Neural cell (in vitro differentiated cells): ENCODE data around the gene CAMSAP2. TPM values are rescaled to one million over a fixed set of nuclear protein-coding genes. Genes with fewer than 3 reads are reported as not detected.

Source experiments
- H2AFZ ChIP-seq: fragments of 200-600, 300-800 bp; sonication (generic), shearing (Covaris generic); 2 replicates; pipeline ENCODE4 v1.6.0; 2014; ENCODE audit warnings: low read depth, mild to moderate bottlenecking, antibody characterized with exemption, low read length, moderate library complexity
- H3F3A ChIP-seq: fragments of 200-600 bp; shearing (Covaris generic); 2 replicates; pipeline ENCODE4 v1.6.1; 2016; ENCODE audit warnings: mild to moderate bottlenecking, moderate library complexity, mixed read lengths, antibody characterized with exemption, low read length; ENCODE audit not compliant: insufficient read depth, poor library complexity, severe bottlenecking
- H3K27ac ChIP-seq: fragments of 200-600, 300-800 bp; sonication (generic), shearing (Covaris generic); 2 replicates; pipeline ENCODE4 v1.5.1; 2014; ENCODE audit warnings: mild to moderate bottlenecking, low read length, moderate library complexity
- H3K27me3 ChIP-seq: fragments of 300-800, 200-600 bp; sonication (generic), shearing (Covaris generic); 2 replicates; pipeline ENCODE4 v1.6.0; 2014; ENCODE audit warnings: mild to moderate bottlenecking, low read depth, low read length, moderate library complexity; ENCODE audit not compliant: insufficient read depth
- H3K36me3 ChIP-seq: fragments of 300-800, 200-600 bp; sonication (generic), shearing (Covaris generic); 2 replicates; pipeline ENCODE4 v1.5.1; 2014; ENCODE audit warnings: mild to moderate bottlenecking, antibody characterized with exemption, low read length, moderate library complexity; ENCODE audit not compliant: insufficient read depth
- H3K4me2 ChIP-seq: fragments of 300-800, 200-600 bp; sonication (generic), shearing (Covaris generic); 2 replicates; pipeline ENCODE4 v1.6.0; 2014; ENCODE audit warnings: mild to moderate bottlenecking, low read length
- H3K4me3 ChIP-seq: fragments of 300-800, 200-600 bp; sonication (generic), shearing (Covaris generic); 2 replicates; pipeline ENCODE4 v1.5.1; 2014; ENCODE audit warnings: mild to moderate bottlenecking, low read length, moderate library complexity
- H3K79me2 ChIP-seq: fragments of 200-600 bp; shearing (Covaris generic); replicated peaks from 2 replicates; pipeline ENCODE4 v1.6.0; 2014; ENCODE audit warnings: mild to moderate bottlenecking, low read length, moderate library complexity; ENCODE audit not compliant: insufficient read depth
- H3K9ac ChIP-seq: fragments of 300-800, 200-600 bp; sonication (generic), shearing (Covaris generic); 2 replicates; pipeline ENCODE4 v1.6.1; 2016; ENCODE audit warnings: mild to moderate bottlenecking, low read length, mixed read lengths
- H3K9me2 ChIP-seq: fragments of 200-600 bp; shearing (Covaris generic); 2 replicates; pipeline ENCODE4 v1.6.1; 2016; ENCODE audit warnings: mild to moderate bottlenecking, low read length, mixed read lengths; ENCODE audit not compliant: insufficient read depth
- H3K9me3 ChIP-seq: fragments of 200-600, 300-800 bp; sonication (generic), shearing (Covaris generic); 2 replicates; pipeline ENCODE4 v1.6.1; 2016; ENCODE audit warnings: mild to moderate bottlenecking, mixed run types, low read length, moderate library complexity, mixed read lengths
- H4K20me1 ChIP-seq: fragments of 200-600 bp; shearing (Covaris generic); 2 replicates; pipeline ENCODE4 v1.6.1; 2016; ENCODE audit warnings: mild to moderate bottlenecking, mixed run types; ENCODE audit not compliant: insufficient read depth
- CTCF ChIP-seq: fragments of 450-650 bp; IDR thresholded peaks from 2 replicates; pipeline ENCODE4 v1.5.1; 2014; ENCODE audit warnings: antibody characterized with exemption, mild to moderate bottlenecking, moderate library complexity; ENCODE audit not compliant: poor library complexity, severe bottlenecking
- EP300 ChIP-seq: fragments of 450-650 bp; conservative IDR thresholded peaks from 2 replicates; pipeline ENCODE4 v1.6.1; 2014; ENCODE audit warnings: antibody characterized with exemption, mild to moderate bottlenecking, moderate library complexity; ENCODE audit not compliant: poor library complexity, severe bottlenecking
- EZH2 ChIP-seq: fragments of 200-600, 300-800 bp; shearing (Covaris generic), sonication (generic); IDR thresholded peaks from 2 replicates; pipeline ENCODE4 v1.6.1; 2014; ENCODE audit warnings: antibody characterized with exemption, low read length, borderline replicate concordance, mild to moderate bottlenecking; ENCODE audit not compliant: insufficient read depth, poor library complexity, severe bottlenecking
- MXI1 ChIP-seq: fragments of 450-650 bp; conservative IDR thresholded peaks from 2 replicates; pipeline ENCODE4 v1.6.1; 2014; ENCODE audit warnings: antibody characterized with exemption, mild to moderate bottlenecking; ENCODE audit not compliant: poor library complexity, severe bottlenecking
- POLR2AphosphoS5 ChIP-seq: IDR thresholded peaks from 2 replicates; pipeline ENCODE4 v1.6.1; 2012
- RAD21 ChIP-seq: fragments of 450-650 bp; conservative IDR thresholded peaks from 2 replicates; pipeline ENCODE4 v1.6.1; 2014; ENCODE audit warnings: antibody characterized with exemption, mild to moderate bottlenecking, moderate library complexity
- REST ChIP-seq: IDR thresholded peaks from 2 replicates; pipeline ENCODE4 v1.6.1; 2012; ENCODE audit warnings: borderline replicate concordance
- SMC3 ChIP-seq: fragments of 450-650 bp; conservative IDR thresholded peaks from 2 replicates; pipeline ENCODE4 v1.6.1; 2014; ENCODE audit warnings: antibody characterized with exemption, mild to moderate bottlenecking, moderate library complexity; ENCODE audit not compliant: poor library complexity
- TAF1 ChIP-seq: IDR thresholded peaks from 2 replicates; pipeline ENCODE4 v1.6.1; 2012; ENCODE audit warnings: low read depth
- polyA plus RNA-seq: library from polyadenylated mRNA; depleted of rRNA; stranded (reverse); fragments of >200 nt; gene quantifications from 2 replicates; pipeline ENCODE4 v1.2.3, GENCODE V29; 2014

Gene CAMSAP2
- polyA plus RNA-seq, 1 donor from 2014 or later = 52.7 TPM

- Histone ChIP-seq H3K9ac (no peak overlapping the region), H3K9me2 (no peaks in the 10 kb centered on the region), H2AFZ (no peak overlapping the region), H3K27ac (no peak overlapping the region), H4K20me1 (no peaks in the 10 kb centered on the region), H3F3A (no peaks in the 10 kb centered on the region), H3K36me3 (no peaks in the 10 kb centered on the region), H3K9me3 (no peaks in the 10 kb centered on the region), H3K27me3 (no peaks in the 10 kb centered on the region), H3K79me2 (no peaks in the 10 kb centered on the region), H3K4me3 (no peak overlapping the region), H3K4me2 (no peak overlapping the region)
- TF ChIP-seq REST (no peak), POLR2AphosphoS5 (no peak), EP300 (no peak), SMC3 (no peak), MXI1 (no peak), CTCF (no peak), EZH2 (no peak), RAD21 (no peak), TAF1 (no peak)
These were observed 169.6 kb downstream of the CAMSAP2 start for GRCh38 chr1:200908191-200908868.

- no peak overlapping the region for H3K27ac ChIP-seq
- no peak overlapping the region for H3K4me2 ChIP-seq
- H3K79me2 ChIP-seq = no peaks in the 10 kb centered on the region
- no peak overlapping the region for H3K4me3 ChIP-seq
- H3F3A ChIP-seq = no peaks in the 10 kb centered on the region
- H3K27me3 ChIP-seq = no peaks in the 10 kb centered on the region
- H2AFZ ChIP-seq = no peak overlapping the region
- H3K9ac ChIP-seq = no peak overlapping the region
- no peaks in the 10 kb centered on the region for H3K9me3 ChIP-seq
- TF ChIP-seq MXI1 (no peak), EZH2 (no peak)
- no peaks in the 10 kb centered on the region for H3K9me2 ChIP-seq
- no peaks in the 10 kb centered on the region for H4K20me1 ChIP-seq
- no peaks in the 10 kb centered on the region for H3K36me3 ChIP-seq
These were observed 170.4 kb downstream of the CAMSAP2 start for GRCh38 chr1:200909071-200909470.
